H1 (cell line): ENCODE results near the gene ODR4. TPM values are rescaled to one million over a fixed set of nuclear protein-coding genes. Genes with fewer than 3 reads are reported as not detected.

Source experiments
- CTCF ChIA-PET: fragments of 300-600 bp; sonication (Branson Sonifier 250); formaldehyde crosslinking; loops from one replicate; lab custom pipeline; 2021; ENCODE audit not compliant: partially characterized antibody; lab: Charles Lee
- POLR2A ChIA-PET: fragments of 300-600 bp; sonication (Branson Sonifier 250); formaldehyde crosslinking; loops from one replicate; lab custom pipeline; 2021; ENCODE audit warnings: inconsistent platforms; ENCODE audit not compliant: partially characterized antibody; lab: Charles Lee
- DNase-seq, 2 experiments: peaks; one replicate each; pipeline versions ENCODE4 v3.0.0 to v3.0.0-alpha.2; 2010 to 2022; ENCODE audit warnings: low spot score in 2 of 2, low read depth in 1 of 2, mixed read lengths in 1 of 2
- FAIRE-seq: peaks from 2 replicates; lab custom pipeline; 2011; peaks lifted over from hg19 to GRCh38; lab: Jason Lieb, UNC
- H2AFZ ChIP-seq: 2 replicates; pipeline ENCODE4 v1.8.1; 2012; ENCODE audit warnings: low read length, inconsistent platforms
- H2AK5ac ChIP-seq: 2 replicates; pipeline ENCODE4 v1.6.1; 2013; ENCODE audit warnings: low read depth, low read length
- H2BK120ac ChIP-seq: replicated peaks from 2 replicates; pipeline ENCODE3; 2013; ENCODE audit warnings: low read depth, low read length, inconsistent platforms
- H2BK12ac ChIP-seq: 2 replicates; pipeline ENCODE4 v1.6.1; 2013; ENCODE audit warnings: low read depth, low read length
- H2BK15ac ChIP-seq: 2 replicates; pipeline ENCODE4 v1.6.1; 2013; ENCODE audit warnings: low read length
- H2BK20ac ChIP-seq: 2 replicates; pipeline ENCODE4 v1.6.1; 2013; ENCODE audit warnings: low read length
- H2BK5ac ChIP-seq: 2 replicates; pipeline ENCODE4 v1.6.1; 2013; ENCODE audit warnings: low read depth, low read length
- H3K14ac ChIP-seq: 2 replicates; pipeline ENCODE4 v1.6.1; 2013; ENCODE audit warnings: inconsistent platforms; ENCODE audit not compliant: insufficient read length
- H3K18ac ChIP-seq: 2 replicates; pipeline ENCODE4 v1.6.1; 2013; ENCODE audit warnings: low read length; ENCODE audit errors: extremely low read depth
- H3K23ac ChIP-seq: 2 replicates; pipeline ENCODE4 v1.6.1; 2013; ENCODE audit warnings: inconsistent platforms; ENCODE audit not compliant: insufficient read length
- H3K23me2 ChIP-seq: 2 replicates; pipeline ENCODE4 v1.6.1; 2013; ENCODE audit warnings: low read depth, low read length
- H3K27ac ChIP-seq: 2 replicates; pipeline ENCODE4 v1.6.1; 2011; ENCODE audit warnings: low read depth, low read length, inconsistent platforms
- H3K27me3 ChIP-seq, 4 experiments: replicated peaks in 1 of 4; 1 replicate in 1 of 4; 2 replicates in 3 of 4; pipeline versions ENCODE4 v1.6.1 to v1.8.1; 2011 to 2013; ENCODE audit warnings: low read length in 3 of 4, mild to moderate bottlenecking in 3 of 4, inconsistent platforms in 2 of 4, mixed read lengths in 2 of 4, moderate library complexity in 1 of 4; ENCODE audit not compliant: control insufficient read depth in 3 of 4, insufficient read depth in 3 of 4; ENCODE audit errors: extremely low read depth in 1 of 4
- H3K36me3 ChIP-seq, 4 experiments: 2 replicates each; pipeline versions ENCODE4 v1.6.1 to v1.8.1; 2011 to 2013; ENCODE audit warnings: mild to moderate bottlenecking in 4 of 4, low read length in 3 of 4, moderate library complexity in 2 of 4, control low read depth in 1 of 4, inconsistent platforms in 1 of 4; ENCODE audit not compliant: insufficient read depth in 4 of 4, control insufficient read depth in 2 of 4
- H3K4ac ChIP-seq: replicated peaks from 2 replicates; pipeline ENCODE3; 2013; ENCODE audit warnings: low read length, low read depth, mixed read lengths, inconsistent platforms; ENCODE audit not compliant: insufficient read length
- H3K4me1 ChIP-seq, 4 experiments: replicated peaks in 1 of 4; 1 replicate in 1 of 4; 2 replicates in 3 of 4; pipeline versions ENCODE4 v1.6.1 to v1.8.1; 2011 to 2013; ENCODE audit warnings: low read length in 3 of 4, inconsistent platforms in 2 of 4, mixed read lengths in 1 of 4; ENCODE audit not compliant: insufficient read depth in 4 of 4, control insufficient read depth in 3 of 4
- H3K4me2 ChIP-seq, 2 experiments: 2 replicates each; pipeline versions ENCODE4 v1.6.1 to v1.8.1; 2011 to 2013; ENCODE audit warnings: low read depth in 2 of 2, low read length in 2 of 2, control low read depth in 1 of 2, inconsistent platforms in 1 of 2, mild to moderate bottlenecking in 1 of 2; ENCODE audit not compliant: insufficient read depth in 1 of 2
- H3K4me3 ChIP-seq, 4 experiments: fragments of 200-600, 300-600 bp in 1 of 4; sonication (generic), shearing (Covaris generic), sonication (Bioruptor Twin) in 1 of 4; 2 replicates each; pipeline versions ENCODE4 v1.5.1 to v1.8.1; 2011 to 2016; ENCODE audit warnings: low read length in 4 of 4, low read depth in 3 of 4, control low read depth in 2 of 4, inconsistent platforms in 2 of 4, mild to moderate bottlenecking in 2 of 4, mixed read lengths in 1 of 4, moderate library complexity in 1 of 4; ENCODE audit not compliant: insufficient read depth in 2 of 4; ENCODE audit errors: extremely low read depth in 1 of 4
- H3K56ac ChIP-seq: replicated peaks from 2 replicates; pipeline ENCODE3; 2013; ENCODE audit warnings: low read depth, mild to moderate bottlenecking, mixed read lengths, low read length, inconsistent platforms; ENCODE audit not compliant: insufficient read length
- H3K79me1 ChIP-seq: 2 replicates; pipeline ENCODE4 v1.6.1; 2013; ENCODE audit warnings: low read depth, low read length, control low read depth
- H3K79me2 ChIP-seq, 2 experiments: 2 replicates each; pipeline versions ENCODE4 v1.6.1 to v1.8.1; 2012 to 2013; ENCODE audit warnings: low read length in 2 of 2, mild to moderate bottlenecking in 2 of 2, inconsistent platforms in 1 of 2; ENCODE audit not compliant: insufficient read depth in 2 of 2, control insufficient read depth in 1 of 2
- H3K9ac ChIP-seq, 4 experiments: replicated peaks in 1 of 4; 1 replicate in 1 of 4; 2 replicates in 3 of 4; pipeline versions ENCODE4 v1.6.1 to v1.8.1; 2011 to 2013; ENCODE audit warnings: low read depth in 3 of 4, low read length in 3 of 4, control low read depth in 2 of 4, mild to moderate bottlenecking in 2 of 4, moderate library complexity in 2 of 4, inconsistent platforms in 1 of 4; ENCODE audit errors: extremely low read depth in 1 of 4
- H3K9me3 ChIP-seq, 2 experiments: 2 replicates each; pipeline versions ENCODE4 v1.6.1 to v1.8.1; 2012 to 2013; ENCODE audit warnings: mild to moderate bottlenecking in 2 of 2, moderate library complexity in 2 of 2, control low read depth in 1 of 2, inconsistent platforms in 1 of 2, low read depth in 1 of 2, low read length in 1 of 2, mixed read lengths in 1 of 2; ENCODE audit not compliant: insufficient read depth in 2 of 2
- H4K20me1 ChIP-seq, 2 experiments: replicated peaks in 1 of 2; 2 replicates each; pipeline versions ENCODE3 to v1.8.1; 2011 to 2013; ENCODE audit warnings: inconsistent platforms in 2 of 2, low read length in 2 of 2, mild to moderate bottlenecking in 1 of 2; ENCODE audit not compliant: insufficient read depth in 2 of 2, control insufficient read depth in 1 of 2
- H4K5ac ChIP-seq: 2 replicates; pipeline ENCODE4 v1.6.1; 2013; ENCODE audit warnings: low read length, low read depth, mixed read lengths, inconsistent platforms; ENCODE audit not compliant: insufficient read length
- H4K8ac ChIP-seq: 2 replicates; pipeline ENCODE4 v1.8.0; 2013; ENCODE audit warnings: mild to moderate bottlenecking, moderate library complexity, low read length, inconsistent platforms; ENCODE audit not compliant: insufficient read depth; ENCODE audit errors: extremely low read depth
- H4K91ac ChIP-seq: replicated peaks from 2 replicates; pipeline ENCODE3; 2013; ENCODE audit warnings: low read length, mixed read lengths, inconsistent platforms; ENCODE audit not compliant: insufficient read length
- CBX5 ChIP-seq: fragments of 300-800, 300-1000 bp; sonication (generic); IDR thresholded peaks from 2 replicates; pipeline ENCODE4 v1.7.1; 2016; ENCODE audit warnings: antibody characterized with exemption, low read length, low read depth
- FOSL1 ChIP-seq: IDR thresholded peaks from 2 replicates; pipeline ENCODE4 v1.6.1; 2011; ENCODE audit warnings: mild to moderate bottlenecking, low read depth, low read length, moderate library complexity; ENCODE audit not compliant: insufficient read depth
- KDM4A ChIP-seq: IDR thresholded peaks from one replicate; pipeline ENCODE4 v1.7.1; 2012; ENCODE audit warnings: low read depth, mild to moderate bottlenecking, moderate library complexity, low read length, inconsistent platforms; ENCODE audit not compliant: severe bottlenecking
- KDM5A ChIP-seq: fragments of 200-600 bp; IDR thresholded peaks from 2 replicates; pipeline ENCODE4 v1.7.1; 2012; ENCODE audit warnings: mild to moderate bottlenecking, low read length, inconsistent platforms, mixed read lengths
- MAFK ChIP-seq: IDR thresholded peaks from 2 replicates; pipeline ENCODE4 v1.6.1; 2012; ENCODE audit warnings: low read depth, mild to moderate bottlenecking, improper control_type of control experiment, low read length
- POLR2A ChIP-seq, 2 experiments: IDR thresholded peaks; 1 replicate in 1 of 2; 2 replicates in 1 of 2; pipeline ENCODE4 v1.6.1; 2011; ENCODE audit warnings: low read depth in 2 of 2, low read length in 2 of 2, mild to moderate bottlenecking in 2 of 2; ENCODE audit errors: control extremely low read depth in 1 of 2
- POLR2AphosphoS5 ChIP-seq: IDR thresholded peaks from 2 replicates; pipeline ENCODE4 v1.6.1; 2011; ENCODE audit warnings: low read depth, low read length
- RFX5 ChIP-seq: IDR thresholded peaks from 2 replicates; pipeline ENCODE4 v1.6.1; 2011; ENCODE audit warnings: low read depth, low read length, improper control_type of control experiment, borderline replicate concordance
- SUZ12 ChIP-seq: fragments of 200-600 bp; sonication (generic); IDR thresholded peaks from 2 replicates; pipeline ENCODE4 v1.6.1; 2012; ENCODE audit warnings: mild to moderate bottlenecking, inconsistent platforms, low read length, moderate library complexity, mixed read lengths
- TAF7 ChIP-seq: optimal IDR thresholded peaks from 2 replicates; pipeline ENCODE3; 2011; ENCODE audit warnings: low read depth, mild to moderate bottlenecking, inconsistent platforms, low read length, moderate library complexity, borderline replicate concordance
- TBP ChIP-seq: IDR thresholded peaks from 2 replicates; pipeline ENCODE4 v1.6.1; 2011; ENCODE audit warnings: low read depth, low read length, improper control_type of control experiment
- WGBS, 2 experiments: shearing (Covaris generic) in 1 of 2; methylation state at CpG; one replicate each; pipeline versions ENCODE4 v1.1.6 to v1.1.7; 2013 to 2015; ENCODE audit warnings: low lambda C conversion rate in 2 of 2, mixed read lengths in 2 of 2, inconsistent platforms in 1 of 2, low coverage in 1 of 2, missing lambda C conversion rate in 1 of 2; ENCODE audit not compliant: insufficient replicate concordance in 2 of 2, insufficient coverage in 1 of 2, insufficient read length in 1 of 2; ENCODE audit errors: extremely low coverage in 1 of 2, missing lambda C conversion rate in 1 of 2; 5-methylcytosine and 5-hydroxymethylcytosine counted together
- polyA plus RNA-seq, 7 experiments: library from polyadenylated mRNA; depleted of rRNA in 3 of 7; stranded (reverse) in 5 of 7; unstranded in 2 of 7; fragments of >200 nt in 5 of 7; fragments of 200-250 nt in 2 of 7; gene quantifications; 1 replicate in 5 of 7; 2 replicates in 1 of 7; 4 replicates in 1 of 7; pipeline versions ENCODE4 v1.2.1 to v1.2.3, GENCODE V29; 2011 to 2013; ENCODE audit warnings: missing spikeins in 2 of 7, mixed read lengths in 2 of 7
- total RNA-seq: library from RNA; stranded (reverse); fragmentation: NEBNext Ultra II Directional; extraction: Animal tissue kit (Norgen Biotek cat#: 25700); gene quantifications from 2 replicates; pipeline ENCODE4 v1.2.1, GENCODE V29; 2021
- TF ChIP-seq, protein P1 (sequence below): IDR thresholded peaks from 2 replicates; pipeline ENCODE4 v1.6.1; 2011; ENCODE audit warnings: low read length, improper control_type of control experiment
- TF ChIP-seq, protein P2 (sequence below): IDR thresholded peaks from 2 replicates; pipeline ENCODE4 v1.6.1; 2012; ENCODE audit warnings: inconsistent platforms

The ODR4 gene
- total and polyA plus RNA-seq, 2 of the 8 experiments (the other 6 are each of a cell fraction or from before 2014, with no cell fraction given): 4.1 to 14.1 TPM

DNA sequence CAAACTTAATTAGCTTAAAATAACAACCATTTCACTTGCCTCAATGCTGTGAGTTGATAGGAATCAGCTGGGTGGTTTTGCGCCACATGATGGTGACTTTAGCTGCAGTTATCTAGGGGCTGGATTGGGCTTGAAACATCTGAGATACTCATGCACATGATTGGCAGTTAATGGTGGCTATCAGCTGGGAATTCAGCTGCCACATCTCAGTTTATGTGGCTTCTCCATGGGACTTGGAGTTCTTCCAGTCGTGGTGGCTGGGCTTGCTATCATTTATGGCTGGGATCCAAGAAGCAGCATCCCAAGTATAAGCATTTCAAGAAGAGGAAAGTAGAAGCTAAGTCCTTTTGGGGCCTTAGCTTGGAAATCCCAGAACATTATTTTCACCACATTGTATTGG, 48.9 kb downstream of the ODR4 start:
- no peaks in the 10 kb centered on the region for H4K20me1 ChIP-seq
- ChIA-PET CTCF (interaction anchor here (0.6 to 1.2 kb wide), 3 partner anchors 15 to 526 kb away, joined by 3 read pairs; no protein-coding TSS in a partner anchor), POLR2A (interaction anchor here (1.0 kb wide), 1 partner anchor 9 kb away, joined by 3 read pairs; no protein-coding TSS in a partner anchor)
- H2BK12ac ChIP-seq: no peak overlapping the region
- no peak overlapping the region for H2BK20ac ChIP-seq
- H3K36me3 ChIP-seq: peaks cover 0 to 7% (median 0%) of the 10 kb centered on the region in 4 experiments; a peak in 3 of 8 replicates
- no peak overlapping the region for H3K4me2 ChIP-seq
- no peaks in the 10 kb centered on the region for H3K23me2 ChIP-seq
- no peaks in the 10 kb centered on the region for H3K79me1 ChIP-seq
- H2AK5ac ChIP-seq: no peak overlapping the region
- FAIRE-seq (no peak), DNase-seq (no peak)
- no peak overlapping the region for H2AFZ ChIP-seq
- no peaks in the 10 kb centered on the region for H3K27me3 ChIP-seq
- no peak overlapping the region for H3K23ac ChIP-seq
- H3K9ac ChIP-seq: no peak overlapping the region
- H2BK5ac ChIP-seq: no peak overlapping the region
- no peak overlapping the region for H3K27ac ChIP-seq
- no peak overlapping the region for H4K5ac ChIP-seq
- H2BK15ac ChIP-seq: no peak overlapping the region
- no peaks in the 10 kb centered on the region for H3K4me1 ChIP-seq
- no peak overlapping the region for H3K4ac ChIP-seq
- no peaks in the 10 kb centered on the region for H3K9me3 ChIP-seq
- WGBS, 2 experiments: 89% methylated on average over 2 of the region's 2 CpGs; no CpG with 5 or more reads in 1 of the 2 experiments
- H3K4me3 ChIP-seq: no peak overlapping the region
- H3K18ac ChIP-seq: no peak overlapping the region
- H4K8ac ChIP-seq: no peak overlapping the region
- no peak overlapping the region for H4K91ac ChIP-seq
- no peak overlapping the region for H3K14ac ChIP-seq
- H3K79me2 ChIP-seq: no peaks in the 10 kb centered on the region
- H3K56ac ChIP-seq: no peak overlapping the region
- TF ChIP-seq KDM4A: no peak
- TF ChIP-seq POLR2A (IDR thresholded peaks at IDR 0.05; ENCODE audit: control extremely low read depth in 1 of 2, low read depth in 2 of 2, low read length in 2 of 2): no peak
- TF ChIP-seq CBX5: no peak
- no peak for TF ChIP-seq RFX5
- TF ChIP-seq POLR2AphosphoS5: no peak
- TF ChIP-seq, protein P1, sequence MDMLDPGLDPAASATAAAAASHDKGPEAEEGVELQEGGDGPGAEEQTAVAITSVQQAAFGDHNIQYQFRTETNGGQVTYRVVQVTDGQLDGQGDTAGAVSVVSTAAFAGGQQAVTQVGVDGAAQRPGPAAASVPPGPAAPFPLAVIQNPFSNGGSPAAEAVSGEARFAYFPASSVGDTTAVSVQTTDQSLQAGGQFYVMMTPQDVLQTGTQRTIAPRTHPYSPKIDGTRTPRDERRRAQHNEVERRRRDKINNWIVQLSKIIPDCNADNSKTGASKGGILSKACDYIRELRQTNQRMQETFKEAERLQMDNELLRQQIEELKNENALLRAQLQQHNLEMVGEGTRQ: no peak
- TF ChIP-seq, protein P2, sequence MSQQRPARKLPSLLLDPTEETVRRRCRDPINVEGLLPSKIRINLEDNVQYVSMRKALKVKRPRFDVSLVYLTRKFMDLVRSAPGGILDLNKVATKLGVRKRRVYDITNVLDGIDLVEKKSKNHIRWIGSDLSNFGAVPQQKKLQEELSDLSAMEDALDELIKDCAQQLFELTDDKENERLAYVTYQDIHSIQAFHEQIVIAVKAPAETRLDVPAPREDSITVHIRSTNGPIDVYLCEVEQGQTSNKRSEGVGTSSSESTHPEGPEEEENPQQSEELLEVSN: no peak
- no peak for TF ChIP-seq TAF7
- no peak for TF ChIP-seq KDM5A
- TF ChIP-seq FOSL1: no peak
- TF ChIP-seq MAFK: no peak
- no peak for TF ChIP-seq TBP
- TF ChIP-seq SUZ12: no peak
- H2BK120ac ChIP-seq: no peak overlapping the region
